HG02840 (cell line): Measurements from ENCODE around the gene BFAR.
"Not testable (repeated sequence)": the region's sequence is repeated elsewhere in the genome, so short reads cannot be mapped to it uniquely, and the experiment has no call there.

Experiments used
- ATAC-seq: cut with Tn5 transposase; IDR thresholded peaks from one replicate; pipeline ENCODE4 v1.9.1; 2021; ENCODE audit warnings: mild to moderate bottlenecking, moderate library complexity, moderate number of reproducible peaks; ENCODE audit not compliant: unreplicated experiment, low FRiP score

The BFAR gene

GRCh38 chr16:14685870-14686793 is 53.4 kb downstream of the BFAR start:
- ATAC-seq: not testable (repeated sequence)

- ATAC-seq: not testable (repeated sequence)
Measured at GRCh38 chr16:14694129-14694528, 61.4 kb downstream of the BFAR start, which contains the start of gene PLA2G10. TSS of gene PLA2G10 (minus strand) at chr16:14694308. CDS start at chr16:14694229, 79 bp downstream.

GRCh38 chr16:14701859-14702258 is 69.1 kb downstream of the BFAR start:
- ATAC-seq: not testable (repeated sequence)

GRCh38 chr16:14702672-14703071 is 69.9 kb downstream of the BFAR start:
- not testable (repeated sequence) for ATAC-seq

GRCh38 chr16:14703156-14704011 is 70.6 kb downstream of the BFAR start, which contains the start of gene NPIPA3:
TSS of gene NPIPA3 (plus strand) at chr16:14703411. CDS start at chr16:14708944, 5,533 bp downstream.
- peak; percentile 91 for ATAC-seq
